GM12892 (cell line): Measurements from ENCODE around the gene SMARCD3. TPM values are rescaled to one million over a fixed set of nuclear protein-coding genes. Genes with fewer than 3 reads are reported as not detected.

Experiments
- DNase-seq: peaks from one replicate; pipeline ENCODE4 v3.0.0; 2011; ENCODE audit not compliant: insufficient read length
- FAIRE-seq: peaks from 2 replicates; lab custom pipeline; 2011; peaks lifted over from hg19 to GRCh38; lab: Jason Lieb, UNC
- POLR2A ChIP-seq: IDR thresholded peaks from 2 replicates; pipeline ENCODE4 v1.6.1; 2011; ENCODE audit warnings: low read depth, low read length, control low read depth
- POLR2AphosphoS5 ChIP-seq: IDR thresholded peaks from 2 replicates; pipeline ENCODE4 v1.6.1; 2011; ENCODE audit warnings: low read depth, low read length, control low read depth
- TAF1 ChIP-seq: IDR thresholded peaks from 2 replicates; pipeline ENCODE4 v1.6.1; 2011; ENCODE audit warnings: low read depth, mild to moderate bottlenecking, control low read depth, low read length, borderline replicate concordance
- polyA plus RNA-seq: library from polyadenylated mRNA; unstranded; fragments of >200 nt; gene quantifications from one replicate; pipeline ENCODE4 v1.2.1, GENCODE V29; 2012; ENCODE audit warnings: missing spikeins, inconsistent platforms; ENCODE audit not compliant: missing spikeins

SMARCD3 gene
- polyA plus RNA-seq = 2.2 TPM

GRCh38 chr7:151248346-151249033 is at the start of gene SMARCD3:
Gene SMARCD3, minus strand, starts transcription at chr7:151248694. Its CDS starts 132 bp downstream, at chr7:151248562.
- FAIRE-seq = no peak
- TF ChIP-seq POLR2AphosphoS5 = no peak
- TF ChIP-seq TAF1 = no peak
- TF ChIP-seq POLR2A = no peak
- no peak for DNase-seq

- FAIRE-seq (no peak), DNase-seq (no peak)
- TF ChIP-seq POLR2AphosphoS5 = no peak
- TF ChIP-seq TAF1 = no peak
- TF ChIP-seq POLR2A = no peak
Measured at GRCh38 chr7:151296202-151296992, 47.9 kb upstream of the SMARCD3 start.

GRCh38 chr7:151292850-151293249 is 44.4 kb upstream of the SMARCD3 start:
- no peak for TF ChIP-seq POLR2A
- TF ChIP-seq TAF1 = no peak
- no peak for TF ChIP-seq POLR2AphosphoS5
- FAIRE-seq = no peak
- DNase-seq = no peak

GRCh38 chr7:151291206-151291605 is 42.7 kb upstream of the SMARCD3 start:
- no peak for FAIRE-seq

GRCh38 chr7:151290355-151290760 is 41.9 kb upstream of the SMARCD3 start:
- DNase-seq (no peak), FAIRE-seq (no peak)
- TF ChIP-seq POLR2AphosphoS5 = no peak

More at GRCh38 chr7:151291206-151291605, 42.7 kb upstream of the SMARCD3 start:
- no peak for TF ChIP-seq POLR2AphosphoS5
- DNase-seq = no peak

GRCh38 chr7:151289891-151290290 is 41.4 kb upstream of the SMARCD3 start:
- FAIRE-seq = no peak
- no peak for DNase-seq
- TF ChIP-seq POLR2A = no peak
- TF ChIP-seq TAF1 = no peak
- TF ChIP-seq POLR2AphosphoS5 = no peak

- DNase-seq = no peak
- no peak for FAIRE-seq
- TF ChIP-seq POLR2A (no peak), POLR2AphosphoS5 (no peak), TAF1 (no peak)
Measured at GRCh38 chr7:151286148-151286547, 37.7 kb upstream of the SMARCD3 start.

- DNase-seq = no peak
- no peak for FAIRE-seq
- TF ChIP-seq POLR2A = no peak
- no peak for TF ChIP-seq TAF1
- no peak for TF ChIP-seq POLR2AphosphoS5
Measured at GRCh38 chr7:151283302-151283701, 34.8 kb upstream of the SMARCD3 start.

GRCh38 chr7:151282111-151282510 is 33.6 kb upstream of the SMARCD3 start:
- FAIRE-seq = no peak

GRCh38 chr7:151281686-151282085 is 33.2 kb upstream of the SMARCD3 start:
- no peak for DNase-seq
- FAIRE-seq = no peak
- TF ChIP-seq TAF1 = no peak
- TF ChIP-seq POLR2AphosphoS5 = no peak
- no peak for TF ChIP-seq POLR2A

More at GRCh38 chr7:151282111-151282510, 33.6 kb upstream of the SMARCD3 start:
- no peak for TF ChIP-seq POLR2A
- no peak for DNase-seq

GRCh38 chr7:151280388-151281019 is 32.0 kb upstream of the SMARCD3 start:
- DNase-seq = no peak
- TF ChIP-seq POLR2A (no peak), TAF1 (no peak), POLR2AphosphoS5 (no peak)
- no peak for FAIRE-seq
